ENCODE measurements around the gene PIEZO2. TPM values are rescaled to one million over a fixed set of nuclear protein-coding genes. Genes with fewer than 3 reads are reported as not detected.

The PIEZO2 gene
- total RNA-seq, 1 donor from 2014 or later: 4.2 TPM

DNA sequence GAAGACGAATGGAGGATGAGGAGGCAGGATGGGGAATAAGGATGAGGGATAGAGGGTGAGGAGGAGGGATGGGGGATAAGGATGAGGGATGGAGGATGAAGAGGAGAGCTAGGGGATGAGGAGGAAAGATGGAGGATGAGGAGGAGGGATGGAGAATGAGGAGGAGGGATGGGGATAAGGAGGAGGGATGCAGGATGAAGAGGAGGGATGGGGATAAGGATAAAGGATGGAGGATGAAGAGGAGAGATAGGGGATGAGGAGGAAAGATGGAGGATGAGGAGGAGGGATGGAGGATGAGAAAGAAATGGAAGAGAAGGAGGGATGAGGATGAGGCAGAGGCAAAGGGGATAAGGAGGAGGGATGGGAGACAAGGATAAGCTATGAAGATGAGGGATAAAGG lies 393.5 kb downstream of the PIEZO2 start:
- H3K4me1 ChIP-seq: peaks cover 12% of the 10 kb centered on the region
- H3K79me2 ChIP-seq (ENCODE audit: low read depth): no peaks in the 10 kb centered on the region
- H3K9ac ChIP-seq: no peak overlapping the region
- H3K4me3 Mint-ChIP-seq: no peak overlapping the region
- H3K4me1 Mint-ChIP-seq: no peaks in the 10 kb centered on the region
- H3K9me3 ChIP-seq (ENCODE audit: low read depth): no peaks in the 10 kb centered on the region
- no peaks in the 10 kb centered on the region for H3K27me3 ChIP-seq
- peaks cover 2% of the 10 kb centered on the region for H3K27me3 Mint-ChIP-seq (ENCODE audit: insufficient read depth, low read depth)
- no peak for DNase-seq (ENCODE audit: low spot score)
- H2AFZ ChIP-seq (replicated peaks): no peak overlapping the region
- H3K4me2 ChIP-seq: no peak overlapping the region
- no peaks in the 10 kb centered on the region for H3K36me3 ChIP-seq
- no peaks in the 10 kb centered on the region for H4K20me1 ChIP-seq (ENCODE audit: low read depth)
- TF ChIP-seq EZH2 (IDR thresholded peaks at IDR 0.05): no peak
- TF ChIP-seq, protein P1, sequence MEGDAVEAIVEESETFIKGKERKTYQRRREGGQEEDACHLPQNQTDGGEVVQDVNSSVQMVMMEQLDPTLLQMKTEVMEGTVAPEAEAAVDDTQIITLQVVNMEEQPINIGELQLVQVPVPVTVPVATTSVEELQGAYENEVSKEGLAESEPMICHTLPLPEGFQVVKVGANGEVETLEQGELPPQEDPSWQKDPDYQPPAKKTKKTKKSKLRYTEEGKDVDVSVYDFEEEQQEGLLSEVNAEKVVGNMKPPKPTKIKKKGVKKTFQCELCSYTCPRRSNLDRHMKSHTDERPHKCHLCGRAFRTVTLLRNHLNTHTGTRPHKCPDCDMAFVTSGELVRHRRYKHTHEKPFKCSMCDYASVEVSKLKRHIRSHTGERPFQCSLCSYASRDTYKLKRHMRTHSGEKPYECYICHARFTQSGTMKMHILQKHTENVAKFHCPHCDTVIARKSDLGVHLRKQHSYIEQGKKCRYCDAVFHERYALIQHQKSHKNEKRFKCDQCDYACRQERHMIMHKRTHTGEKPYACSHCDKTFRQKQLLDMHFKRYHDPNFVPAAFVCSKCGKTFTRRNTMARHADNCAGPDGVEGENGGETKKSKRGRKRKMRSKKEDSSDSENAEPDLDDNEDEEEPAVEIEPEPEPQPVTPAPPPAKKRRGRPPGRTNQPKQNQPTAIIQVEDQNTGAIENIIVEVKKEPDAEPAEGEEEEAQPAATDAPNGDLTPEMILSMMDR (IDR thresholded peaks at IDR 0.05): no peak
- H3K27ac Mint-ChIP-seq: no peak overlapping the region
- no peak overlapping the region for H3K27ac ChIP-seq
- H3F3A ChIP-seq (ENCODE audit: low read depth): no peaks in the 10 kb centered on the region
- H3K4me3 ChIP-seq: no peak overlapping the region
- no peaks in the 10 kb centered on the region for H3K36me3 Mint-ChIP-seq
- H3K9me3 Mint-ChIP-seq: no peaks in the 10 kb centered on the region

DNA sequence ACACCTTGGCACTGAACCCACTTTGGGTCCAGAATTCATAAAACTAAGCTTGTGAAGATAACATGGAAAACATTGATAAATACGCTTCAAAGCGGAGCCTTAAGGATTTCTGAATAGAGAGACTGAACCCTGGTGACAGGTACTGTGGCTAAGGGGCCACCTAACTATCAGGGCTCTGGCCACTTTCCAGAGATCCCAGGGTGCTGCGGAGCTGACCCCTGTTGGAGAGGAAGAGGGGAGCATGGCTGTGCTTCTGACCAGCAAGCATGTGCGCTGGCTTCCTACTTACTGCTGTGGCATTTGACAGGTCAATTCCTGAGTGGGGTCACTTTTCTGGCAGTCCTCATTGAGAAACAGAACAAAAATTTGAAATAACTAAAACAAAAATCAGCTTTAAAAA lies 395.2 kb downstream of the PIEZO2 start:
- Histone ChIP-seq H4K20me1 (ENCODE audit: low read depth) (no peaks in the 10 kb centered on the region), H3K9me3 (ENCODE audit: low read depth) (no peaks in the 10 kb centered on the region), H2AFZ (replicated peaks) (no peak overlapping the region), H3K79me2 (ENCODE audit: low read depth) (no peaks in the 10 kb centered on the region), H3K9ac (no peak overlapping the region), H3F3A (ENCODE audit: low read depth) (no peaks in the 10 kb centered on the region), H3K36me3 (no peaks in the 10 kb centered on the region), H3K4me3 (no peak overlapping the region), H3K4me2 (no peak overlapping the region), H3K4me1 (peaks cover 15% of the 10 kb centered on the region), H3K27me3 (no peaks in the 10 kb centered on the region), H3K27ac (no peak overlapping the region)
- Mint-ChIP-seq H3K4me3 (no peak overlapping the region), H3K27ac (no peak overlapping the region), H3K4me1 (no peaks in the 10 kb centered on the region), H3K27me3 (ENCODE audit: insufficient read depth, low read depth) (peaks cover 2% of the 10 kb centered on the region), H3K9me3 (no peaks in the 10 kb centered on the region), H3K36me3 (no peaks in the 10 kb centered on the region)
- no peak for DNase-seq (ENCODE audit: low spot score)
- TF ChIP-seq, protein P1 (IDR thresholded peaks at IDR 0.05): no peak
- no peak for TF ChIP-seq EZH2phosphoT487 (IDR thresholded peaks at IDR 0.05)
- TF ChIP-seq EZH2 (IDR thresholded peaks at IDR 0.05): no peak

DNA sequence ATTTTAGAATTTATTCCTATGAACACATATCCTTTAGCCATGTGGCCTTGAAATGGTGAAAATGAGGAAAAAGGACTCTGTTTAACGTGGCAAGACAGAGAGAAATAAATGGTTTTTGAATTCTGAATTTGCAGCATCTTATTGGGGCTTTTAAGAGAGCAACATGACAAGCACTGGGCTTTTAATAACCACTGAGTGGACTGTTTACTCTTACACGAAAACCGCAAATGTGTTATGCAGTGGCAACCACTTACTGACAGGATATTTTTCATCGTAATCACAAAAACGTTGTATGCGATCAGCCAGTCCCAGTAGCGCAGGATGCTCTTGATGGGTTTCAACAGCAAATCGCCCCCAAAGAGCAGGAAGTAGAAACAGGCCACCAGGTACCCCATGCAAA lies 397.0 kb downstream of the PIEZO2 start:
- H3K27ac Mint-ChIP-seq: no peak overlapping the region
- Histone ChIP-seq H3K4me2 (no peak overlapping the region), H4K20me1 (ENCODE audit: low read depth) (no peaks in the 10 kb centered on the region), H2AFZ (replicated peaks) (no peak overlapping the region), H3K9me3 (ENCODE audit: low read depth) (no peaks in the 10 kb centered on the region), H3K79me2 (ENCODE audit: low read depth) (no peaks in the 10 kb centered on the region), H3F3A (ENCODE audit: low read depth) (no peaks in the 10 kb centered on the region), H3K4me3 (no peak overlapping the region), H3K27ac (no peak overlapping the region), H3K9ac (no peak overlapping the region), H3K36me3 (no peaks in the 10 kb centered on the region), H3K27me3 (no peaks in the 10 kb centered on the region), H3K4me1 (peaks cover 15% of the 10 kb centered on the region)
- H3K36me3 Mint-ChIP-seq: no peaks in the 10 kb centered on the region
- H3K27me3 Mint-ChIP-seq (ENCODE audit: insufficient read depth, low read depth): no peaks in the 10 kb centered on the region
- no peak for DNase-seq (ENCODE audit: low spot score)
- TF ChIP-seq EZH2phosphoT487 (IDR thresholded peaks at IDR 0.05) (no peak), EZH2 (IDR thresholded peaks at IDR 0.05) (no peak)
- TF ChIP-seq, protein P1 (IDR thresholded peaks at IDR 0.05): no peak
- no peaks in the 10 kb centered on the region for H3K4me1 Mint-ChIP-seq
- H3K4me3 Mint-ChIP-seq: no peak overlapping the region
- no peaks in the 10 kb centered on the region for H3K9me3 Mint-ChIP-seq
